ACHN (cell line): ENCODE data around the gene DRICH1.
"Not testable (repeated sequence)": the region's sequence is repeated elsewhere in the genome, so short reads cannot be mapped to it uniquely, and the experiment has no call there.

Experiments used
- DNase-seq: peaks from one replicate; pipeline ENCODE4 v3.0.0-alpha.2; 2015
- in situ Hi-C: cut with HindIII; loops from 2 replicates; pipeline ENCODE4 v1.10.0; 2017; ENCODE audit warnings: low sequenced_read_pairs, low pct_ligation_motif_present, low pct_unique_long_range_greater_than_20kb

Gene DRICH1

GRCh38 chr22:23606204-23607131, 25.7 kb downstream of the DRICH1 start:
- DNase-seq = no peak
- in situ Hi-C loops = no loop called here

- no peak for DNase-seq
- in situ Hi-C loops = no loop called here
Observed at GRCh38 chr22:23604939-23605712, 27.0 kb downstream of the DRICH1 start.

GRCh38 chr22:23603266-23603665, 28.9 kb downstream of the DRICH1 start:
- no peak for DNase-seq

GRCh38 chr22:23598805-23599518, 33.2 kb downstream of the DRICH1 start:
- in situ Hi-C loops = no loop called here
- DNase-seq = no peak

More at GRCh38 chr22:23603266-23603665, 28.9 kb downstream of the DRICH1 start:
- in situ Hi-C loops = no loop called here

DNA sequence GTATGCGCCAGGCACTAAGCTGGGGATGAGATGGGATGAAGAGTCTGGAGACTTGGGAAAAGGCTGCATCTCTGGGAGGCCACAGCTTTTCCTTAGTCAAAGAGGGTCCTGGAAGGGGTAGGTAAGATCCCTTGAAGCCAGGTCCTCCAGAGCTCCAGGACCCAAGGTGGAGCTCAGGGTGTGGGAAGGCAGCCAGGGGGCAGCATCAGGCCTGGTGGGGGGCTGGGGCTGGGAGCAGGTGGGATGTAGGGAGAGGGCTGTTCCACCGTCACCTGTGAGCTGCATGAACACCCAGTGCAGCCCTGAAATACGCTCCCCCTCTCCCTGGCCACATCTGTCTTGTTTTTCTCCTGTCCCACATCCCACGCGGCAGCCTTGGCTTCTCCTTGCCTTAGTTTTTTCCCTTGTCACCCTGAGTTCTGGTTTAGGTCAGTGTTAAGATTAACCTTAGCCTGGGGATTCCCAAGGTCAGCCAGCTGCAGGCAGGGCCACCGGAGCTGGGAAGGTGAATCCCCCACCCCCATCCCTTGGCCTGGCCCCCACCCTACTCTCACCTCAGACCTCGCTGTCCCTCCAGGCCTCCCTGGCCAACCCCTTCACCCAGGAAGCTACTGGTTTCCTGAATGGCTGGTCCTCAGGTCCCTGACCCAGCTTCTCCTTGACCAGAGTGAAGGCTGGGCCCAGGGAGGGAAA, 34.4 kb downstream of the DRICH1 start:
- DNase-seq, in situ Hi-C loops: not testable (repeated sequence)

- in situ Hi-C loops, DNase-seq: not testable (repeated sequence)
Observed at GRCh38 chr22:23595904-23596303, 36.2 kb downstream of the DRICH1 start.

GRCh38 chr22:23591846-23592245, 40.3 kb downstream of the DRICH1 start:
- DNase-seq = no peak
- in situ Hi-C loops = no loop called here

DNA sequence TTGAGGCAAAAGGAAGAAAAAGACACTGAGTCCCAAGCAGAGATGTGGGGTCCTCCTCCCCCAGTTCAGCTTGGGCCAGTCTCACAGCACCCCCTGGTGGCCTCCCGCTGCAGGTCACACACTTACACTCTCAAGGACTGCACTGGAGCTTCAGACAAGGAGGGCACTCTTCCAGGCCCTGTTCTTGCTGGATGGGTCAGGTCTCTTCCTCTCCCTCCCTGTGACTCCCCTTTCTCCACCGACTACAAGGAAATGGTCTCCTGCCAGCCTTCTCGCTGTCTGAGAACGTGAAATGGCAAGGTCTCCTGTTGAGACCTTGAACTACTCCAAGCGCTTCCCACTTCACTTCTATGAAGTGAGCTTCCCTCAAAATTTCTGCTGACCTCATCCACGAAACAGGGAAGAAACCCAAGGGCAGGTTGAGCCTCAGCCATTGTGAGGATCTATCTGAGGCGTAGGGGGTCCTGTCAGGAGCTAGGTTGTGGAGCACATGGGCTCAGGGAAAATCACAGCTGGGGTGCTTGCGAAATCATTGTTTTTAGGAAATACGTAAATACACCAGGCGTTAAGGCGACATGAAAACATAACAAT, 40.8 kb downstream of the DRICH1 start:
- in situ Hi-C loops = no loop called here
- DNase-seq = peak; percentile 37

- DNase-seq = no peak
- in situ Hi-C loops = no loop called here
Observed at GRCh38 chr22:23583836-23584235, 48.3 kb downstream of the DRICH1 start.

DNA sequence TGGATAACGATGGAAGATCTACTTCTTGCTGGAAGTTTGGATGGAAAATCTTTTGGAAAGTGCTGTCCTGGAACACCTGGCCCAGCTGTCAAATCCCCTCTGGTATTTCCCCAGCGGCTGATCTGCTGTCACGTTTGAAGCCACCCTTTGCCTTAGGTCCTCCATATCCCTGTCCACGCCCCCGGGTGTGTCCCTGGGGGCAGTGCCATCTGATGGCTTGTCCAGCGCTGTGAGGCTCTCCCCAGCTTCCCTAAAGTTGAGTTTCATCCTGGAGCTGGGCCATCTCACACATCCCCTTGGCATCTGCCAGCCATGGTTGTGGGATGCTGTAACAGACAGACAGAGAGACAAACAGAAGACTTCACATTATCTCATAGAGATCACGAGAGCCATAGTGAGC, 49.0 kb downstream of the DRICH1 start:
- no peak for DNase-seq
- in situ Hi-C loops = no loop called here

DNA sequence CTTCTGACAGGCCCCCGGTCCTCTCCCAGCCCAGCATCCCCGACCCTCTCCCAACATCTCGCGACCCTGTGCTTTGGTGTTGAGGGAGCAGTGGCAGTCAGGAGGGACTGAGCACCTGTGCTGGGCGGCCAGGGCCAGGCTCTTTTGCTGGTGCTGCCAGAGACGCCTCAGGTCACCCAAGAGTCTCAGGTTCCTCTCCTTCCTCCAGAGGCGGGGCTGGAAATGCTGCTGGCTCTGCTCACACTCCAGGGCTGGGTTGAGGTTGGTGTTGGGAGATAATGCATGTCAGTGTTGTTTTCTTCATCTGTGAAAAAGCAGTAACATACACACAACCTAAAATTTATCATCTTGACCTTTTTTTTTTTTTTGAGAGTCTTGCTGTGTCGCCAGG, 50.9 kb downstream of the DRICH1 start:
- in situ Hi-C loops = no loop called here
- no peak for DNase-seq

DNA sequence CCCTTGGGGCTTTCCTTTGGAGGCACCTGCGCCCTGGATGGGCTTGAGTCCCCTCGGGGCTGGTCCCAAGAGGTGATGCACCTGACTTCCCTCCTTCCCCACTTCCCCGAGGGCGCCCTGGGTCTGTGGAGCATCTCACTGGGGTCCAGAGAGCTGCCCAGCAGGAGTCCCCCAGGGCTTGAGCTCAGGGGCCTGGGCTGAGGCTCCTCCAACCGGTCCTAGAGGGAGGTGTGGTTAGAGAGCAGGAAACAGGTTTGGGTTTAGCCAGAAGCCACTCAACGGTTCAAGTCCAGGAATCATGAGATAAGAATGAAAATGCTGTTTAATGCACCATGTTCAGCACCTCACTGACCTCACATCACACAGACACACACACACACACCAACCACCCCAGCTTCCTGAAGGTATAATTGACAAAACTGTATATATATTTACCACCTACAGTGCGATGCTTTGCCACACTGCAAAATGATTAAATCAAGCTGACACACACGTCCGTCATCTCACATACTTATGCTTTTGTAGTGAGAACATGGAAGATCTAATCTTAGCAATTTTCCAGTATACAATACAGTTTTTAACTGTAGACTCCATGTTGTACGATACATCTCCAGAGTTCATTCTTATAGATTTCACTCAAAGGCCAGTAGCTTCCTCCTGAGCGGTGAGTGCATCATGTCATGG, 51.4 kb downstream of the DRICH1 start:
- in situ Hi-C loops = no loop called here

GRCh38 chr22:23579870-23580575, 52.1 kb downstream of the DRICH1 start, which contains the start of gene IGLL1:
Gene IGLL1, minus strand, starts transcription at chr22:23580290. Its CDS starts 100 bp downstream, at chr22:23580190.
- DNase-seq = no peak
- in situ Hi-C loops = no loop called here

More for the DNA sequence above, 51.4 kb downstream of the DRICH1 start:
- DNase-seq = no peak

- in situ Hi-C loops = no loop called here
Observed at GRCh38 chr22:23579280-23579679, 52.8 kb downstream of the DRICH1 start.

DNA sequence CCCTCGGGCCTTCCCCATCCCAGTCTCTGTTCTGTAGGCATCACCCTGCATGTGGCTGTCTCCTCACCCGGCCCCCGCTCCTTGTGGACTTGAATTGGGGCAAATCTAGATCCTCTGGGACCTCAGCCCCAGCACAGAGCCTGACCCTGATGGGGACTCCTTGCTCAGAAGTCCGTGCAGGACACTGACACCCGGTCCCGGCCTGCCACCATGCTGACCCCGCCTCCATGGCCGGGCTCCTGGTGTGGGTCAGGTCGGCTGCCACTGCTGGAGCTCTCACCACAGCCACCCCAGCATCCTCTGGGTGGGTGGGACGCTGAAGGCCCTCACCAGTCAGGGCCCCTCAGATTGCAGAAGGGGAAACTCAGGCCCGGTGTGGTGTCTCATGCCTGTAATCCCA, 53.8 kb downstream of the DRICH1 start:
- in situ Hi-C loops = no loop called here
- DNase-seq = no peak

More at GRCh38 chr22:23579280-23579679, 52.8 kb downstream of the DRICH1 start:
- DNase-seq = no peak

GRCh38 chr22:23576681-23577080, 55.4 kb downstream of the DRICH1 start:
- DNase-seq = no peak
- in situ Hi-C loops = no loop called here

DNA sequence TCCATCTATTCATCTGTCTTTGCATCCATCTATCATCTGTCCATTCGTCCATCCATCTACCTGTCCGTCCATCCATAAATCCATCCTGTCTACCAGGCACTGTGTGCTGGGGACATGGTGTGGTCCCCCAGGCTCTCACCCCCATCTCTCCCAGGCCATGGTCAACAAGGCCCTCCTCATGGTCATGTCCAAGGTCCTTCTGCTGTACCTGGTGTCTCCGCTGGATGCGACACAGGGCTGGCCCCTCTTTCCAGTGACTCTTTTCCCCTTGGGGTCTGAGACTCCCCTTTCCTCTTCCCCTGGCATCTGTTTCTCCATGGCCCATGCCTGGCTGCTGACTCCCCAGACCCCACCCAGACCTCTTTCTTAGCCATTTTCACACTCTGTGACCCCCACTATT, 56.5 kb downstream of the DRICH1 start:
- DNase-seq = no peak
- in situ Hi-C loops = no loop called here
